ES-I3 (cell line): Measurements from ENCODE around the gene SH3RF3.

Source experiments
- H3K36me3 ChIP-seq: 2 replicates; pipeline ENCODE4 v1.6.1; 2013; ENCODE audit warnings: mild to moderate bottlenecking, low read length, control low read depth, moderate library complexity; ENCODE audit not compliant: insufficient read depth
- H3K4me1 ChIP-seq: 2 replicates; pipeline ENCODE4 v1.6.1; 2013; ENCODE audit warnings: mild to moderate bottlenecking, control low read depth, low read length; ENCODE audit not compliant: insufficient read depth
- H3K9ac ChIP-seq: 2 replicates; pipeline ENCODE4 v1.6.1; 2013; ENCODE audit warnings: low read depth, mild to moderate bottlenecking, low read length, moderate library complexity
- H3K9me3 ChIP-seq: 2 replicates; pipeline ENCODE4 v1.6.1; 2013; ENCODE audit warnings: mild to moderate bottlenecking, low read length, moderate library complexity; ENCODE audit not compliant: control insufficient read depth, insufficient read depth

SH3RF3 gene

GRCh38 chr2:109439986-109440385 lies 311.0 kb downstream of the SH3RF3 start:
- no peak overlapping the region for H3K9ac ChIP-seq
- no peaks in the 10 kb centered on the region; the same call in 1 of the 2 replicates for H3K9me3 ChIP-seq
- no peaks in the 10 kb centered on the region for H3K36me3 ChIP-seq
- H3K4me1 ChIP-seq: no peaks in the 10 kb centered on the region

DNA sequence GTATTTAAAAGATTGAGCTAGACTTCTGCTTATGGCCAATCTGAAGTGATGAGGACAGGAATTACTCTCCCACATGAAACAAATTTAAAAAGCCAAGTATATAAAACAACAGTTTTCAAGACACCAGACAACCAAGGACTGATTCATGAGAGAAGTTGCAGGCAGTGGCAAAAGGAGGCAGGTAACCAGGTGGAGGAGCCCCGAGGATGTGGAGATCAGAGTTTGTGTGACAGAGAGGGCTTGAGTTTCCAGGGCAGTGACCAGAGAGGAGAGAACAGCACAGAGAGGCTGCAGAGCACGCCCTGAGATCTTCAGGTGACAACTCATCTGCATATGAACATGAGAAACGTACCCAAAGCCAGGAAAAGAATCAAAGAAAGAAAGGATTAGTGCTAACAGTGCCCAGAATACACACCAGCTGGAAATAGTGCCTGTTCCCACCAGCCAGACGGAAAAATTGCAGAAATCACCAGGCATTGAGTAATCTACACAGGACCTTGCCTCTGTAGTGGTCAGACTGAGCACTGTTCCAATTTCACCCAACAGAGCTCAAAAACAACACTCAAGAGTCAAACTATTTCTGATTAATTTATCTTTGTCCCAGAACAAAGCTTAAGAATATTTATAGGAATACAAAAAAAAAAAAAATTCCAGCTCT lies 311.6 kb downstream of the SH3RF3 start:
- Histone ChIP-seq H3K9me3 (no peaks in the 10 kb centered on the region; the same call in 1 of the 2 replicates), H3K4me1 (no peaks in the 10 kb centered on the region), H3K36me3 (no peaks in the 10 kb centered on the region), H3K9ac (no peak overlapping the region)

DNA sequence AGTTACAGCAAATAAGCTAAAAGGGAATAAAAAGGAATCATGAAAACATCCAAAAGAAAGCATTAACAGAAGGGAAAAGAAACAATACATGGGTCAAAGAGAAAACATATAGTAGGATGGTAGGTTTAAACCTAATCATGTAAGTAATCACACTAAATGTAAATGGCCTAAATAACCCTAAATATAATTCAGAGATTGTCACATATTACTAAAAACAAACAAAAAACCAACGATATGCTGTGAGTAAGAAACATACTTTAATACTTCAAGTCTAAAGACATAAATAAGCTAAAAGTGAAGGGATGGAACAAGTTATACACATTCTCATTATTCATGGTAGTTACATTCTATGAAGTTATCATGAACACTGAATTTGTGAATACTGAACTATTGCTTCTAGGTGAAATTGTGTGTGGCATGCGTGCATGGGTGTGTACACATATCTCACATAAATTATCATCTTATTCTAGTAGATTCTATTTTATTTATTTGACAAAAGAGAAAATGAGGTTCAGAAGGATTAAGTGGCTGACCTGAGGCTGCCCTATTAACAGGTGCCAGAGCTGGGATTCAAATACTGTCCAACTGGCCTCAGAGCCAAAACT lies 313.8 kb downstream of the SH3RF3 start:
- Histone ChIP-seq H3K4me1 (no peaks in the 10 kb centered on the region), H3K9ac (no peak overlapping the region), H3K9me3 (no peaks in the 10 kb centered on the region; the same call in 1 of the 2 replicates), H3K36me3 (no peaks in the 10 kb centered on the region)

DNA sequence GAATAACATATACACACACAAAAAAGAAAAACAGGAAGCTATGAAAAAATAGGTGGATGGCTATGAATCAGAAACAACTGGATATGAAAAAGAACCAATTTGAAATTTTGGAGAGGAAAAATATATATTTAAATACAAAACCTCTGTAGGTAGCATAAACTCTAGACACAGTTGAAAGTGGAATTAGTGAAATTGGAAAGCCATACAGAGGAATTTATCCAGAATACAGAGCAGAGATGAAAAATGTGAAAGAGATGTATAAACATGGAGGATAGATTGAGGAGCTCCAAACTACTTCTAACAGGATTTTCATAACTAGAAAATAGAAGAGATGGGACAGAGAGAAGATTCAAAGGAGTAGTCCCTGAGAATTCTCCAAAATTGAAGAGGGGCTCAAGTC lies 315.9 kb downstream of the SH3RF3 start:
- H3K36me3 ChIP-seq: no peaks in the 10 kb centered on the region
- no peaks in the 10 kb centered on the region for H3K4me1 ChIP-seq
- no peaks in the 10 kb centered on the region; the same call in 1 of the 2 replicates for H3K9me3 ChIP-seq
- H3K9ac ChIP-seq: no peak overlapping the region

DNA sequence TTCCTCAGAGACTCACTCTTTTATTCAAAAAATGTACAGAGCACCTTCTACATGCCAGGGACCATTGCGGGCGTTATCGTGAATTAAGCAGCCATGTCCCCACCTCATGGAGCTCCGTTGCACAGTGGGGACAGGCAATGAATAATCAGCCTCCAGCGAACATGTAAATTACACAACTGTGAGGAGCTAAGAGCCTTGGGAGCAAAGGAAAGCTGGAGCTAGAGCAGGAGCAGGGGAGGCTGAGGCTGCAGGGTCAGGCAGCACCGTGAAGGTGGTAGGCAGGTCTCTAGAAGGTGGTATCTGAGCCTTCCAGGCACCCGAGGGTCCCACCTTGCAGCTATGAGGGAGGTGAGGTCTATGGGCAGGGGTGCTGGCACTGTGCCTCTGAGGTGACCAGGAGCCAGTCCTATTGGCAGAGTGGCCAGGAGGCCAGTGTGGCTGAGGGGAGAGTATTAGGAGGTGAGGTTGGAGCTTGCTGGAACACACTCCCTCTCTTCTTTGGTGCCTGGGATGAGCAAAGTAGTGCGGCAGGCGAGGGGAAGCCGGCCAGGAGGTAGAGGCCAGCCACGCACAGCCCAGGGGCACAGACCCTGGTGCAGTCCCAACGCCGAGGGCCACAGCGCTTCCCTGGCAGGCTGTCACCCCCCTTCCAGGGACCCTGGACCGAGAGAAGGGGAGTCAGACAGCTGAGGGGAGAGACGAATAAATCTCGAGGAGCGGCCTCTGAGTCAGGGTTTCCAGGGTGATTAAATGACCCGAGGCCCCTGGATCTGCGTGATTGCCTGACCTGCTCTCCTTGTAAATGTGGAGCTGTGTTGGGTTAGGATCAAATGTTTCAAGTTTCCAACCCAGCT lies 317.5 kb downstream of the SH3RF3 start:
- H3K9me3 ChIP-seq: no peaks in the 10 kb centered on the region; the same call in 1 of the 2 replicates
- H3K36me3 ChIP-seq: no peaks in the 10 kb centered on the region
- no peaks in the 10 kb centered on the region for H3K4me1 ChIP-seq
- H3K9ac ChIP-seq: no peak overlapping the region

- H3K9ac ChIP-seq: no peak overlapping the region
- H3K4me1 ChIP-seq: no peaks in the 10 kb centered on the region
- no peaks in the 10 kb centered on the region; the same call in 1 of the 2 replicates for H3K9me3 ChIP-seq
- no peaks in the 10 kb centered on the region for H3K36me3 ChIP-seq
These were observed 318.3 kb downstream of the SH3RF3 start for GRCh38 chr2:109447251-109447661.

- Histone ChIP-seq H3K9me3 (no peaks in the 10 kb centered on the region; the same call in 1 of the 2 replicates), H3K9ac (no peak overlapping the region), H3K4me1 (no peaks in the 10 kb centered on the region), H3K36me3 (no peaks in the 10 kb centered on the region)
These were observed 318.8 kb downstream of the SH3RF3 start for GRCh38 chr2:109447776-109448175.

- Histone ChIP-seq H3K9ac (no peak overlapping the region), H3K36me3 (no peaks in the 10 kb centered on the region), H3K9me3 (no peaks in the 10 kb centered on the region; the same call in 1 of the 2 replicates), H3K4me1 (no peaks in the 10 kb centered on the region)
These were observed 319.2 kb downstream of the SH3RF3 start for GRCh38 chr2:109448207-109448606.

DNA sequence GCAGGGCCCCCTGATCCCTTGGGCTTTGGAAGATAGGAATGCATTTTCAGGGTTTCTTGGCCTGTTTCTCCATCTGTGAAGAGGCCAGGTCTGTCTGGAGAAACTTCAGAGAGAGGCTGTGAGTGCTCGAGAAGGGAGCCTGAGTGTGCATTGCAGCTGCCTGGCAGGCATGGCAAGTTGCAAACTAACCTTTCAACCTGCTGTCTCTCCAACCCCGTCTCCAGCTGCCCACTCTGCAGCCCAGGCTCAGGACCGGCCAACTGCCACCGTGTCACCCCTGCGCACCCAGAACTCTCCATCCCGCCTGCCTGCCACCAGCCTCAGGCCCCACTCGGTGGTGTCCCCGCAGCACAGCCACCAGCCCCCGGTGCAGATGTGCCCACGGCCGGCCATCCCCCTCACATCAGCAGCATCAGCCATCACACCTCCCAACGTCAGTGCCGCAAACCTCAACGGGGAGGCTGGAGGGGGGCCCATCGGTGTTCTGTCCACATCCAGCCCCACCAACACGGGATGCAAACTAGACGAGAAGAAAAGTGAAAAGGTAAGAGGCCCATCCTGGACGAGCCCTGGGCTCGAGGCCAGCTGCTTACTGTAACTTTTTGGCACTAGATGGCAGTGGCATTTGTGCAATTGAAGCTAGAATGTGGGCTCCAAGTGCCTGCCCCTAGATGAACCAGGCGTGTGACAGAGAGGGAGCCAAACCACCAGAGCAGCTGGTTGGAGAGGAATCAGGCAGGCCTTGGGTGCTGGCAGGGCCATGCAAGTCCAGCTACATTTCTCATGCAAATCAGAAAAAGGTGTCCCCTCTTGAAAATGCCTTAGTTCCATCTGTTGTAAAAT lies 320.2 kb downstream of the SH3RF3 start:
- no peaks in the 10 kb centered on the region for H3K36me3 ChIP-seq

DNA sequence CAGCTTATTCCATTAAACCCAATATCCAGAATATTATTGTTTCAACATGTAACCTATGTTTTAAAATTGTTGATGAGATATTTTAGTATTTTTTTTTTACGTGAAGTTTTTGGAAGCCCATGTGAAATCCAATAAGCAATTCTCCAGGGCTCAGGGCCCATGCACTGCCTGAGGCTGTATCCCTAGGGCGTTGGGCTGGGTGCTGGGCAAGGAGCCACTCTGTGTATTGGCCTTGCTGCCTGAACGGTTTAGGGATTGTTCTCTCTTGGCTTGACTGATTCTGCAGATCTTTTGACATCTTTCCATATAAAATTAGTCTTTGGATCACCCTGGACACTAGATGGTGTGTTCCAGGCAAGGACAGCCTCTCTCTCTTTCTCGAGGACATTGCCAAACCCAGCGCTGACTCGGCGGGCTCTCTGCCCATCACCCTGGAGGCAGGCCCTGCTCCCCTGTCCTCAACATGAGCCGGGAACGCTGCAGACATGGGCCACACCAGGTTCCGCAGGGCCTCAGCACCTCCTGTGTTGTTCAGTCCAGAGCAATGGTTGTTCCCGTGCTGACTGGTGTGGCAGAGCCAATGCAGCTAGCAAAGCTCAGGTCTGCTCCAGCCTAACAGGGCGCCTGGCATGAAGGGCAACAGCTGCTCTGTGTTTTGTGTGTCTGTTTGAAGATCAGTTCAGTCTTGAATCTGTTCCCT lies 321.7 kb downstream of the SH3RF3 start:
- H3K4me1 ChIP-seq: no peaks in the 10 kb centered on the region
- H3K9ac ChIP-seq: no peak overlapping the region
- H3K9me3 ChIP-seq: no peaks in the 10 kb centered on the region; the same call in 1 of the 2 replicates
- no peaks in the 10 kb centered on the region for H3K36me3 ChIP-seq

More for the DNA sequence above, 320.2 kb downstream of the SH3RF3 start:
- Histone ChIP-seq H3K9ac (no peak overlapping the region), H3K9me3 (no peaks in the 10 kb centered on the region; the same call in 1 of the 2 replicates), H3K4me1 (no peaks in the 10 kb centered on the region)

- no peak overlapping the region for H3K9ac ChIP-seq
- no peaks in the 10 kb centered on the region for H3K4me1 ChIP-seq
- H3K9me3 ChIP-seq: no peaks in the 10 kb centered on the region
- H3K36me3 ChIP-seq: no peaks in the 10 kb centered on the region
These were observed 322.7 kb downstream of the SH3RF3 start for GRCh38 chr2:109451671-109452070.

GRCh38 chr2:109452318-109453305 lies 323.6 kb downstream of the SH3RF3 start:
- Histone ChIP-seq H3K36me3 (no peaks in the 10 kb centered on the region), H3K9me3 (no peaks in the 10 kb centered on the region), H3K9ac (no peak overlapping the region), H3K4me1 (no peaks in the 10 kb centered on the region)
